HepG2 (cell line): ENCODE data around the gene KLF12. TPM values are rescaled to one million over a fixed set of nuclear protein-coding genes. Genes with fewer than 3 reads are reported as not detected.

ENCODE experiments used
- ATAC-seq: fragments of 200-7000 bp; cut with Tn5 transposase; 3 replicates; pipeline ENCODE4 v1.9.1; 2020; ENCODE audit warnings: mild to moderate bottlenecking, moderate library complexity
- BruUV-seq: library from RNA; stranded (reverse); fragments of 400-500 nt; replicated peaks from 2 replicates; lab custom pipeline; 2021; lab: Mats Ljungman, UMichigan
- CTCF ChIA-PET: fragments of 300-600 bp; formaldehyde crosslinking; extraction: SDS; loops from one replicate; lab custom pipeline; 2021; ENCODE audit warnings: low total read pairs, inconsistent platforms, low intra/inter-chr PET ratio; lab: Yijun Ruan, JAX
- POLR2A ChIA-PET: fragments of 350-600 bp; sonication (Branson Sonifier 250); formaldehyde crosslinking; loops from one replicate; lab custom pipeline; 2020; ENCODE audit warnings: antibody characterized with exemption, inconsistent platforms; lab: Yijun Ruan, JAX
- DNase-seq: peaks from one replicate; pipeline ENCODE4 v3.0.0-alpha.2; 2015; ENCODE audit warnings: low spot score
- FAIRE-seq: peaks from 3 replicates; lab custom pipeline; 2011; peaks lifted over from hg19 to GRCh38; lab: Jason Lieb, UNC
- H2AFZ ChIP-seq: one replicate; pipeline ENCODE4 v1.6.1; 2011; ENCODE audit warnings: low read length, inconsistent platforms
- H3K27ac ChIP-seq: fragments of 300-600 bp; 3 replicates; pipeline ENCODE4 v1.8.0; 2011; ENCODE audit warnings: mixed run types, mild to moderate bottlenecking, mixed read lengths, low read length, inconsistent platforms; ENCODE audit not compliant: insufficient read depth; ENCODE audit errors: extremely low read length
- H3K27me3 ChIP-seq, 2 experiments: fragments of 200-600 bp in 1 of 2; 2 replicates in 1 of 2; 3 replicates in 1 of 2; pipeline versions ENCODE4 v1.6.0 to v1.8.0; 2011; ENCODE audit warnings: low read length in 2 of 2, mild to moderate bottlenecking in 2 of 2, moderate library complexity in 2 of 2, inconsistent platforms in 1 of 2; ENCODE audit not compliant: insufficient read depth in 2 of 2, control insufficient read depth in 1 of 2
- H3K36me3 ChIP-seq, 2 experiments: fragments of 200-600 bp in 1 of 2; replicated peaks in 1 of 2; 2 replicates in 1 of 2; 3 replicates in 1 of 2; pipeline versions ENCODE4 v1.5.1 to v1.8.0; 2011; ENCODE audit warnings: low read length in 2 of 2, inconsistent platforms in 1 of 2; ENCODE audit not compliant: insufficient read depth in 2 of 2, control insufficient read depth in 1 of 2
- H3K4me1 ChIP-seq: 2 replicates; pipeline ENCODE4 v1.5.1; 2012; ENCODE audit warnings: low read length, inconsistent platforms; ENCODE audit not compliant: insufficient read depth
- H3K4me2 ChIP-seq: 2 replicates; pipeline ENCODE4 v1.6.0; 2011; ENCODE audit warnings: low read depth, low read length, inconsistent platforms
- H3K4me3 ChIP-seq, 3 experiments: fragments of 200-600 bp in 1 of 3; sonication (generic), shearing (Covaris generic) in 1 of 3; replicated peaks in 1 of 3; 2 replicates each; pipeline ENCODE4 v1.5.1; 2011 to 2016; ENCODE audit warnings: low read length in 3 of 3, inconsistent platforms in 2 of 3, low read depth in 2 of 3, mild to moderate bottlenecking in 2 of 3, control low read depth in 1 of 3, mixed read lengths in 1 of 3; ENCODE audit not compliant: insufficient read depth in 1 of 3
- H3K79me2 ChIP-seq: one replicate; pipeline ENCODE4 v1.6.1; 2011; ENCODE audit warnings: low read length, inconsistent platforms; ENCODE audit not compliant: insufficient read depth
- H3K9ac ChIP-seq: 2 replicates; pipeline ENCODE4 v1.6.0; 2011; ENCODE audit warnings: mild to moderate bottlenecking, low read depth, low read length, inconsistent platforms; ENCODE audit not compliant: insufficient read depth
- H3K9me3 ChIP-seq: 2 replicates; pipeline ENCODE4 v1.5.1; 2012; ENCODE audit warnings: mild to moderate bottlenecking, low read length
- H4K20me1 ChIP-seq: 2 replicates; pipeline ENCODE4 v1.6.0; 2011; ENCODE audit warnings: inconsistent platforms, mild to moderate bottlenecking, low read length, moderate library complexity; ENCODE audit not compliant: insufficient read depth
- CBX5 ChIP-seq: sonication (generic); formaldehyde crosslinking; IDR thresholded peaks from 2 replicates; pipeline ENCODE4 v1.4.0; 2020; ENCODE audit warnings: missing genetic modification reagents, borderline replicate concordance
- HCFC1 ChIP-seq: fragments of 150-350 bp; IDR thresholded peaks from 2 replicates; pipeline ENCODE4 v1.6.1; 2014; ENCODE audit warnings: low read depth, low read length
- HNRNPL ChIP-seq: fragments of 200-400 bp; formaldehyde crosslinking; IDR thresholded peaks from 2 replicates; pipeline ENCODE4 v1.6.1; 2017; ENCODE audit warnings: mild to moderate bottlenecking, low read depth, low read length
- JDP2 ChIP-seq: sonication (generic); formaldehyde crosslinking; IDR thresholded peaks from 2 replicates; pipeline ENCODE4 v1.8.1; 2022; ENCODE audit warnings: missing genetic modification reagents, borderline replicate concordance
- MAF1 ChIP-seq: sonication (generic); formaldehyde crosslinking; IDR thresholded peaks from 2 replicates; pipeline ENCODE4 v1.5.0; 2020; ENCODE audit warnings: missing genetic modification reagents, borderline replicate concordance
- MATR3 ChIP-seq: sonication (generic); formaldehyde crosslinking; IDR thresholded peaks from 2 replicates; pipeline ENCODE4 v1.4.0; 2020; ENCODE audit warnings: missing genetic modification reagents
- PBX2 ChIP-seq: IDR thresholded peaks from 2 replicates; pipeline ENCODE4 v1.6.1; 2016; ENCODE audit warnings: control low read depth
- SIX1 ChIP-seq: sonication (generic); formaldehyde crosslinking; IDR thresholded peaks from 2 replicates; pipeline ENCODE4 v1.4.0; 2020; ENCODE audit warnings: missing genetic modification reagents, borderline replicate concordance
- SNAPC5 ChIP-seq: sonication (generic); formaldehyde crosslinking; IDR thresholded peaks from 2 replicates; pipeline ENCODE4 v1.8.1; 2023; ENCODE audit warnings: mild to moderate bottlenecking, missing genetic modification reagents, borderline replicate concordance
- USF2 ChIP-seq, 2 experiments: sonication (generic) in 1 of 2; formaldehyde crosslinking in 1 of 2; IDR thresholded peaks; 2 replicates each; pipeline versions ENCODE4 v1.5.1 to v1.6.1; 2011 to 2020; ENCODE audit warnings: borderline replicate concordance in 1 of 2, low read depth in 1 of 2, low read length in 1 of 2, mild to moderate bottlenecking in 1 of 2, missing genetic modification reagents in 1 of 2, moderate library complexity in 1 of 2
- ZBTB3 ChIP-seq: sonication (generic); formaldehyde crosslinking; IDR thresholded peaks from 2 replicates; pipeline ENCODE4 v1.4.0; 2020; ENCODE audit warnings: low read depth, mild to moderate bottlenecking, moderate library complexity, missing genetic modification reagents, borderline replicate concordance
- ZFP37 ChIP-seq: sonication (generic); formaldehyde crosslinking; IDR thresholded peaks from 2 replicates; pipeline ENCODE4 v1.4.0; 2020; ENCODE audit warnings: missing genetic modification reagents, borderline replicate concordance
- ZFYVE20 ChIP-seq: sonication (generic); formaldehyde crosslinking; IDR thresholded peaks from 2 replicates; pipeline ENCODE4 v1.8.0; 2023; ENCODE audit warnings: low read depth, mild to moderate bottlenecking, moderate library complexity, missing genetic modification reagents, borderline replicate concordance
- ZNF12 ChIP-seq: sonication (generic); formaldehyde crosslinking; IDR thresholded peaks from 2 replicates; pipeline ENCODE4 v1.5.0; 2020; ENCODE audit warnings: missing genetic modification reagents
- ZNF20 ChIP-seq: sonication (generic); formaldehyde crosslinking; IDR thresholded peaks from 2 replicates; pipeline ENCODE4 v1.4.0; 2020; ENCODE audit warnings: mild to moderate bottlenecking, moderate library complexity, missing genetic modification reagents
- ZNF557 ChIP-seq: sonication (generic); formaldehyde crosslinking; IDR thresholded peaks from 2 replicates; pipeline ENCODE4 v1.4.0; 2020; ENCODE audit warnings: missing genetic modification reagents
- ZNF619 ChIP-seq: sonication (generic); formaldehyde crosslinking; IDR thresholded peaks from 2 replicates; pipeline ENCODE4 v1.4.0; 2020; ENCODE audit warnings: mild to moderate bottlenecking, missing genetic modification reagents
- ZNF772 ChIP-seq: sonication (generic); formaldehyde crosslinking; IDR thresholded peaks from 2 replicates; pipeline ENCODE4 v1.5.0; 2020; ENCODE audit warnings: mild to moderate bottlenecking, missing genetic modification reagents
- WGBS: methylation state at CpG from one replicate; pipeline ENCODE4 v1.1.6; 2017; ENCODE audit warnings: low lambda C conversion rate; 5-methylcytosine and 5-hydroxymethylcytosine counted together
- in situ Hi-C: cut with HindIII; loops from 2 replicates; pipeline ENCODE4 v1.10.0; 2017; ENCODE audit warnings: low pct_unique_long_range_greater_than_20kb; ENCODE audit not compliant: extremely low pct_ligation_motif_present
- intact Hi-C: fragments of 100-400 bp; cut with micrococcal nuclease; formaldehyde crosslinking; loops from one replicate; pipeline ENCODE4 v1.10.0; 2022; ENCODE audit not compliant: unreplicated experiment
- polyA plus RNA-seq, 8 experiments: library from polyadenylated mRNA; depleted of rRNA in 3 of 8; stranded (reverse) in 7 of 8; unstranded in 1 of 8; fragments of >200 nt; fragmentation: Illumina TruSeq in 4 of 8; extraction: Trizol in 4 of 8; gene quantifications; 2 replicates each; pipeline versions ENCODE4 v1.2.1 to v1.2.3, GENCODE V29; 2011 to 2016; ENCODE audit warnings: low read depth in 4 of 8, missing spikeins in 1 of 8, mixed read lengths in 1 of 8; ENCODE audit not compliant: insufficient read depth in 1 of 8
- total RNA-seq, 5 experiments: library from RNA; depleted of rRNA; stranded (reverse); fragments of >200 nt; fragmentation: Illumina TruSeq; extraction: Trizol; gene quantifications; 2 replicates each; pipeline ENCODE4 v1.2.3, GENCODE V29; 2016; ENCODE audit warnings: low read depth in 1 of 5

KLF12 gene
- total and polyA plus RNA-seq, 2 of the 13 experiments (the other 11 are each of a cell fraction or from before 2014, with no cell fraction given), result 0.66 to 1.5 TPM

GRCh38 chr13:74087357-74087756 is 46.8 kb downstream of the KLF12 start:
- FAIRE-seq (no peak), ATAC-seq (no peak), DNase-seq (no peak)
- Histone ChIP-seq H3K27ac (no peak overlapping the region), H3K9ac (no peak overlapping the region), H2AFZ (no peak overlapping the region), H3K4me2 (no peak overlapping the region), H3K4me1 (peaks cover 24% of the 10 kb centered on the region), H4K20me1 (no peaks in the 10 kb centered on the region), H3K9me3 (no peaks in the 10 kb centered on the region), H3K27me3 (no peaks in the 10 kb centered on the region), H3K4me3 (no peak overlapping the region), H3K79me2 (no peaks in the 10 kb centered on the region), H3K36me3 (no peaks in the 10 kb centered on the region)
- intact Hi-C loops, result loop anchor here (10.0 kb wide), 1 partner anchor 63 kb away; no protein-coding TSS in a partner anchor
- TF ChIP-seq HNRNPL (no peak), ZNF557 (CRISPR knock-in tag) (no peak), USF2 (IDR thresholded peaks at IDR 0.05; ENCODE audit: low read depth, low read length) (no peak), USF2 (CRISPR knock-in tag; IDR thresholded peaks at IDR 0.05; ENCODE audit: borderline replicate concordance) (no peak), ZNF12 (CRISPR knock-in tag) (no peak), ZNF619 (CRISPR knock-in tag) (no peak), ZNF772 (CRISPR knock-in tag) (no peak), SNAPC5 (CRISPR knock-in tag) (no peak), SIX1 (CRISPR knock-in tag) (no peak), ZFP37 (no peak), ZFYVE20 (CRISPR knock-in tag) (no peak), ZNF20 (no peak), CBX5 (no peak), HCFC1 (no peak), JDP2 (CRISPR knock-in tag) (no peak), PBX2 (CRISPR knock-in tag) (no peak), MAF1 (no peak), ZBTB3 (CRISPR knock-in tag) (no peak), MATR3 (no peak)
- ChIA-PET POLR2A (no interaction called here), CTCF (no interaction called here)
- BruUV-seq, result no TSS peak
- in situ Hi-C loops, result no loop called here
- WGBS, result 61% methylated on average over 2 of the region's 3 CpGs
